Stimulated activated CD8-positive, alpha-beta memory T cell treated with anti-CD3 and anti-CD28 coated beads, Interleukin-12 subunit alpha, Interleukin-12 subunit beta, amount 100 ng/mL, for 4 hours (primary cell): ENCODE measurements around the gene PNKD.

Source experiments
- DNase-seq: peaks from one replicate; pipeline ENCODE4 v3.0.0-alpha.2; 2020; ENCODE audit warnings: low read depth

The PNKD gene

DNA sequence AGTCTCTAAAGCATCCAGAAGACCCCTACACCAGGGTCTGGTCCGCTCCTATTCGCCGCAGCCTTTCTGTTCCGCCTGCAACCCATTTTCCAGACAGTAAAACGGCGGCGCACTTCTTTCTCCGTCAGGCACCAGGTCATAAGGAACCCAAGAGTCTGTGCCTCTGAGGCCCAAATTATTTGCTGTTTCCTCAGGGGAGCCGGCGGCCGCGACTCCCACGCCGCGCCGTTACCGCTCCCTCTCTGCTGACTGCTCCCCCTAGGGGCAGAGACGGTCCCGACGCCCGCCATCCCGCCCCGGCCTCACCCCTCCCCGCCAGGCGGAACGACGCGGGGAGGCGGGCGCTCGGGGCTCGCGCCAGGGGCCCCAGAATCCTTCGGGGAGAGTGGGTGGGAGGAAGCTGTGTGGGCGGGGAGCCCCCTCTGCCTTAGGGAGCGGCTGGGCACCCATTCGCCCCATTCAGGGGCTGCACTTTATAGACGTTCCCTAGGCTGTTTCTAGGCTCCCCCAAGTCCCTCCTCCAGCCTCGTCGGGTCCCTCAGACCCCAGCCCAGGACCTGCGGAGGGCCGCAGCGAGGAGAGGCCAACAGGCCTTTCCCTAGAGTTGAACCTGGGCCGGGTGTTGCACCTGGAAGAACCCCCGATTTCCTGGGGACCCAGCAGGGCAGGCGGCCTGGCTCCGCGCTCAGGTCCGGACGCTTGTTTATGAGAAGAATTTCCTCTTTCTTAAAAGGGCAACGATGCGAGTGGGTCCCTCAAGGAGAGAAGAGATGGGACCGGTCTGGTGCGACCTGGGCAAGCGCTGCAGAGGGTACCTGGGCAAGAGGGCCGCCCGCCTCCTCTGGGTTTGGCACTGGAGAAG lies 125.7 kb downstream of the PNKD start:
- peak; percentile 90 for DNase-seq
